B cell (primary cell): ENCODE data around the gene ELMO1. TPM values are rescaled to one million over a fixed set of nuclear protein-coding genes. Genes with fewer than 3 reads are reported as not detected.

Source experiments
- ATAC-seq: fragments of 200-7000 bp; cut with Tn5 transposase; one replicate; pipeline ENCODE4 v1.10.0; 2021; ENCODE audit warnings: low read depth, mild to moderate bottlenecking, moderate number of reproducible peaks, moderate library complexity
- CTCF ChIA-PET: fragments of 350-600 bp; sonication (Branson Sonifier 250); formaldehyde crosslinking; loops from one replicate; lab custom pipeline; 2021; ENCODE audit warnings: antibody characterized with exemption, inconsistent platforms; lab: Charles Lee
- POLR2A ChIA-PET: fragments of 350-600 bp; sonication (Branson Sonifier 250); formaldehyde crosslinking; loops from one replicate; lab custom pipeline; 2021; ENCODE audit warnings: antibody characterized with exemption; lab: Charles Lee
- DNase-seq: peaks from one replicate; pipeline ENCODE4 v3.0.0; 2013
- H2AFZ ChIP-seq: 2 replicates; pipeline ENCODE4 v1.6.1; 2012; ENCODE audit warnings: mild to moderate bottlenecking, low read depth, low read length; ENCODE audit not compliant: insufficient read depth, poor library complexity, severe bottlenecking
- H3K27ac ChIP-seq, 2 donors: 1 replicate in 1 of 2; 2 replicates in 1 of 2; pipeline ENCODE4 v1.5.1; 2012 to 2013; ENCODE audit warnings: low read length in 2 of 2, mild to moderate bottlenecking in 2 of 2, moderate library complexity in 1 of 2
- H3K27me3 ChIP-seq, 4 experiments: fragments of 200-600 bp in 1 of 4; sonication (generic) in 1 of 4; replicated peaks in 1 of 4; 1 replicate in 2 of 4; 2 replicates in 2 of 4; pipeline versions ENCODE4 v1.6.1 to v1.7.0; 2013 to 2016; ENCODE audit warnings: low read length in 3 of 4, mild to moderate bottlenecking in 2 of 4, mixed read lengths in 1 of 4, moderate library complexity in 1 of 4; ENCODE audit not compliant: insufficient read depth in 4 of 4, control insufficient read depth in 3 of 4; ENCODE audit errors: control extremely low read depth in 1 of 4
- H3K36me3 ChIP-seq, 2 experiments: replicated peaks in 1 of 2; 1 replicate in 1 of 2; 2 replicates in 1 of 2; pipeline versions ENCODE4 v1.6.1 to v1.7.1; 2013; ENCODE audit warnings: low read length in 1 of 2; ENCODE audit not compliant: insufficient read depth in 2 of 2, control insufficient read depth in 1 of 2; ENCODE audit errors: control extremely low read depth in 1 of 2, extremely low read depth in 1 of 2
- H3K4me1 ChIP-seq, 2 donors: fragments of 200-600 bp in 1 of 2; sonication (generic) in 1 of 2; 1 replicate in 1 of 2; 2 replicates in 1 of 2; pipeline versions ENCODE4 v1.5.1 to v1.6.1; 2013 to 2017; ENCODE audit warnings: low read length in 2 of 2; ENCODE audit not compliant: control insufficient read depth in 2 of 2, insufficient read depth in 2 of 2
- H3K4me2 ChIP-seq: replicated peaks from 2 replicates; pipeline ENCODE3; 2012; ENCODE audit warnings: mild to moderate bottlenecking, low read depth, low read length; ENCODE audit not compliant: poor library complexity, severe bottlenecking
- H3K4me3 ChIP-seq, 5 experiments: fragments of 200-600 bp in 1 of 5; sonication (generic) in 1 of 5; 1 replicate in 3 of 5; 2 replicates in 2 of 5; pipeline versions ENCODE4 v1.5.1 to v1.7.0; 2011 to 2016; ENCODE audit warnings: low read length in 4 of 5, mild to moderate bottlenecking in 4 of 5, low read depth in 2 of 5, control low read depth in 1 of 5, moderate library complexity in 1 of 5; ENCODE audit not compliant: insufficient read depth in 1 of 5; ENCODE audit errors: control extremely low read depth in 1 of 5, extremely low read depth in 1 of 5
- H3K79me2 ChIP-seq: fragments of 200-600 bp; sonication (generic); one replicate; pipeline ENCODE4 v1.6.0; 2016; ENCODE audit warnings: low read length; ENCODE audit not compliant: control insufficient read depth, insufficient read depth
- H3K9ac ChIP-seq: fragments of 200-600 bp; sonication (generic); 2 replicates; pipeline ENCODE4 v1.6.1; 2017; ENCODE audit warnings: mild to moderate bottlenecking, low read length, moderate library complexity
- H3K9me3 ChIP-seq, 3 donors: one replicate each; pipeline versions ENCODE4 v1.6.1 to v1.7.1; 2013; ENCODE audit warnings: low read length in 2 of 3; ENCODE audit not compliant: control insufficient read depth in 2 of 3, insufficient read depth in 1 of 3; ENCODE audit errors: control extremely low read depth in 1 of 3
- H4K20me1 ChIP-seq: 2 replicates; pipeline ENCODE4 v1.6.0; 2012; ENCODE audit warnings: mild to moderate bottlenecking, low read length; ENCODE audit not compliant: insufficient read depth, control insufficient read depth, poor library complexity, severe bottlenecking
- H3K27ac Mint-ChIP-seq: one replicate; pipeline ENCODE4 v1.8.0; 2021; ENCODE audit warnings: mixed read lengths
- H3K27me3 Mint-ChIP-seq: one replicate; pipeline ENCODE4 v1.8.0; 2021; ENCODE audit warnings: mixed read lengths
- H3K4me1 Mint-ChIP-seq: one replicate; pipeline ENCODE4 v1.8.0; 2021; ENCODE audit warnings: mixed read lengths
- H3K4me3 Mint-ChIP-seq: one replicate; pipeline ENCODE4 v1.8.0; 2021; ENCODE audit warnings: mixed read lengths
- H3K9me3 Mint-ChIP-seq: one replicate; pipeline ENCODE4 v1.8.0; 2022; ENCODE audit warnings: mixed read lengths; ENCODE audit not compliant: insufficient read depth
- CTCF ChIP-seq: fragments of 200-600 bp; IDR thresholded peaks from one replicate; pipeline ENCODE4 v1.8.0; 2022; ENCODE audit warnings: antibody characterized with exemption, mild to moderate bottlenecking
- EZH2 ChIP-seq: IDR thresholded peaks from 2 replicates; pipeline ENCODE4 v1.6.1; 2012; ENCODE audit warnings: borderline replicate concordance, low read depth, mild to moderate bottlenecking, moderate library complexity, low read length; ENCODE audit not compliant: insufficient read depth, poor library complexity, severe bottlenecking
- WGBS: methylation state at CpG from one replicate; pipeline ENCODE4 v1.1.5; 2013; ENCODE audit warnings: missing lambda C conversion rate; ENCODE audit not compliant: insufficient coverage; 5-methylcytosine and 5-hydroxymethylcytosine counted together
- intact Hi-C: fragments of 100-400 bp; cut with micrococcal nuclease; formaldehyde crosslinking; loops from one replicate; pipeline ENCODE4 v1.10.0; 2022
- polyA plus RNA-seq: library from polyadenylated mRNA; depleted of rRNA; stranded (reverse); fragments of >200 nt; gene quantifications from 2 replicates; pipeline ENCODE4 v1.2.3, GENCODE V29; 2012
- total RNA-seq, 2 donors: library from RNA; stranded (reverse); fragments of 120-200 nt in 1 of 2; gene quantifications; 1 replicate in 1 of 2; 2 replicates in 1 of 2; pipeline versions ENCODE4 v1.2.3 to v1.2.4, GENCODE V29; 2013 to 2022

ELMO1 gene
- total and polyA plus RNA-seq, 2 donors (not counting 1 experiment from before 2014, with no cell fraction given) = 44.7 to 177 TPM

- no CpG with 5 or more reads among the region's 1 CpG for WGBS
- H3K4me2 ChIP-seq = no peak overlapping the region
- ATAC-seq (no peak), DNase-seq (no peak)
- no peaks in the 10 kb centered on the region for H3K27me3 ChIP-seq
- no peaks in the 10 kb centered on the region for H3K27me3 Mint-ChIP-seq
- H3K4me1 ChIP-seq = no peaks in the 10 kb centered on the region
- H3K4me1 Mint-ChIP-seq = no peaks in the 10 kb centered on the region
- no peaks in the 10 kb centered on the region for H3K9me3 Mint-ChIP-seq
- peaks cover 1 to 87% of the 10 kb centered on the region in 2 experiments for H3K36me3 ChIP-seq
- no peak overlapping the region for H3K4me3 Mint-ChIP-seq
- H3K9me3 ChIP-seq = no peaks in the 10 kb centered on the region
- H4K20me1 ChIP-seq = no peaks in the 10 kb centered on the region
- H3K27ac ChIP-seq = no peak overlapping the region
- H3K79me2 ChIP-seq = no peaks in the 10 kb centered on the region
- TF ChIP-seq CTCF (no peak), EZH2 (no peak)
- CTCF ChIA-PET = no interaction called here
- POLR2A ChIA-PET = no interaction called here
- no peak overlapping the region for H3K9ac ChIP-seq
- intact Hi-C loops = no loop called here
- no peak overlapping the region for H2AFZ ChIP-seq
- no peak overlapping the region for H3K4me3 ChIP-seq
- no peak overlapping the region for H3K27ac Mint-ChIP-seq
Observed at GRCh38 chr7:36889182-36889581, 559.5 kb downstream of the ELMO1 start.

GRCh38 chr7:36887969-36888368 is 560.7 kb downstream of the ELMO1 start:
- no CpG with 5 or more reads among the region's 2 CpGs for WGBS
- no peak for ATAC-seq
- CTCF ChIA-PET = interaction anchor here (1.6 kb wide), 1 partner anchor 294 kb away, joined by 3 read pairs; no protein-coding TSS in a partner anchor

More at GRCh38 chr7:36887969-36888368, 560.7 kb downstream of the ELMO1 start:
- intact Hi-C loops = no loop called here
- H3K4me1 Mint-ChIP-seq = no peaks in the 10 kb centered on the region
- no peak overlapping the region for H3K9ac ChIP-seq
- H3K27me3 ChIP-seq = no peaks in the 10 kb centered on the region
- no peak for DNase-seq
- peaks cover 1 to 85% of the 10 kb centered on the region in 2 experiments for H3K36me3 ChIP-seq
- H2AFZ ChIP-seq = no peak overlapping the region
- no peaks in the 10 kb centered on the region for H3K9me3 ChIP-seq
- H3K27ac Mint-ChIP-seq = no peak overlapping the region
- H3K4me1 ChIP-seq = no peaks in the 10 kb centered on the region
- H3K4me3 Mint-ChIP-seq = no peak overlapping the region
- no peak overlapping the region for H3K4me3 ChIP-seq
- no peak overlapping the region for H3K27ac ChIP-seq
- POLR2A ChIA-PET = no interaction called here
- H3K27me3 Mint-ChIP-seq = no peaks in the 10 kb centered on the region
- no peaks in the 10 kb centered on the region for H3K9me3 Mint-ChIP-seq
- no peak overlapping the region for H3K4me2 ChIP-seq
- no peak for TF ChIP-seq EZH2
- TF ChIP-seq CTCF = no peak
- no peaks in the 10 kb centered on the region for H3K79me2 ChIP-seq
- H4K20me1 ChIP-seq = no peaks in the 10 kb centered on the region
